GM21737 (cell line): ENCODE data around the gene KCNIP4.

Experiments
- ATAC-seq: cut with Tn5 transposase; IDR thresholded peaks from one replicate; pipeline ENCODE4 v1.9.1; 2021; ENCODE audit warnings: mild to moderate bottlenecking, moderate library complexity; ENCODE audit not compliant: unreplicated experiment

KCNIP4 gene

DNA sequence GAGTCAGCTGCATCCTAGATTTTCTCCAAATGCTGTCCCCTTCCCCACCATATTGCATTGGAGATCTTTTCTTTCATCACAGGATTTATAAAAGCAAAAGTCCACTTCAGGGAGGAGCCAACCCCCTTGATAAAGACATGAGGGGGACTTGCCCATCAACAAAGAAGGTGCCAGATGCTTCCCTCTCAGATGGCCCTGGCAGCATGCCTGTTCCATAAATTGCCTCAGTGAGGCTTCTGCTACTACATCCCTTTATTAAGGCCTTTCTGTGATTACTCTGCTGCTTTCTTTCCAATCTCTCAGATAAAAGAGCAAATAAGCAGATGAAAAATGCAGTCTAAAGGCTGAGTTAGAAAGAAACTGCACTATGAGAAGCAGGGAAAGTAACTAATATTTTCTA is 736.7 kb downstream of the KCNIP4 start:
- no peak for ATAC-seq

DNA sequence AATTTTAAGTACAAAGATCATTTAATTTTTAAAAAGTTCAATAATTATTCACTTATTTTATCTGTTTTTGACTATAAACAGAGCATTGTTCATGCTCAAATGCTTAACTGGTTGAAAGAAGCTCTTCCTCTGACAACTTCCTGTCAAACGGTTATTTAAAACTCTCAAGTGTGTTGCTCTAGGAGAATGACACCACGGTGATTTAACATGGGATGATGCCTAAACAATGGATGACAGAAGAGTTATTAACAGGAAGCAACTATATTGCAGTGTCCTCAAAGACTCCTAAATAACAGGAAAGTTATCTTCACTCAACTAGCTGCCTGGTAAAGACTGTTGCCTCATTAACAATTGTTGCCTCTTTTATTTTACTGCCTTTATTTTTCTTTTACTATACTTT is 738.7 kb downstream of the KCNIP4 start:
- no peak for ATAC-seq

DNA sequence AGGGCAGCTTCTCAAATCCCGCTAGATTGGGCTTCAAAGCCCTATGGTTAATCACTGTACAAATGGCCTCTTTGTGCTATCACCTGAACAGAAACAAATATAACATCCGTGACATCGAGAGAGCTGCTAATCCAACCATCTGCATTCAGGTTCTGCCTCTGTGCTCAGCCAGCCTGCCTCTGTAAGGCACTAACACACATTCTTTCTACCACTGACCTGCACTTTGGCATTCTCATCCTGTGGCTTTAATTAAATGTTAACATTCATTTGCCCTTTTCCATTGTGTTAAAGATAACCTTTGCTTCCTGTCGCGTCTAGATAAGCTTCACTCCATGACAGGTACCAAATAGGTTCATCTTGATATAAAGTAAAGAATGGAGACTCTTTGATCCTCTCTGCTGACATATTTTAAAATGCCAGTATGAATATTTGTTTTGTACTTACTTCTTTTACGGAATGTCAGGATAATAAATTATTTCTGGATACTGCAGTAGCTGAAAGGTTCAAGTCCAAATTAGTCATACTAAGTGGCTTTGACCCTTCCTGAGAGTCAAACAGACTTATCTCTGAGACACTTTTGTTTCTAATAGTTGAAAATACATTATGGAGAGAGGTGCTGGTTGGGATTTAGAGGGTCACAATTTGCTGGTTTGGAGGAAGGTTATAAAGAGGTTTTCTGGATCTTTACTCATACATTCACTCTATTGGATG is 742.6 kb downstream of the KCNIP4 start:
- ATAC-seq = no peak

DNA sequence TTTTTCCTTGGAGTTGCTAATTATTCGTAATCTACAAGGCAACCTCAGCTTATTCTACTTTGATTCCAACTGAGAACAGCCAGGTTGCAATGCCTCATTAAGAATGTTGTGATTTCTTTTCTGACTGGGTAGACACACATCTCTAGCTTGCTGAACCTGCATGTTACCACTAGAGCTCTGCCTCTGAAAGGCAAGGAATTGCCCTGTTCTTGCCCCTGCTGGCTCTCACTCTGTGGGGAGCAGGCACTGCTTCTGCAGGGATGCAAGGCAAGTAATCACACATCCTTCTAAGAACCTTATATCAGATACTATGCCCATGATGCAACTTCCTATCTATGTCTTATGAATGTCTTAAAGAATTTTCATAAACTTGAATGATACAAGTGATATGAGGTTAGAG is 745.2 kb downstream of the KCNIP4 start:
- no peak for ATAC-seq

DNA sequence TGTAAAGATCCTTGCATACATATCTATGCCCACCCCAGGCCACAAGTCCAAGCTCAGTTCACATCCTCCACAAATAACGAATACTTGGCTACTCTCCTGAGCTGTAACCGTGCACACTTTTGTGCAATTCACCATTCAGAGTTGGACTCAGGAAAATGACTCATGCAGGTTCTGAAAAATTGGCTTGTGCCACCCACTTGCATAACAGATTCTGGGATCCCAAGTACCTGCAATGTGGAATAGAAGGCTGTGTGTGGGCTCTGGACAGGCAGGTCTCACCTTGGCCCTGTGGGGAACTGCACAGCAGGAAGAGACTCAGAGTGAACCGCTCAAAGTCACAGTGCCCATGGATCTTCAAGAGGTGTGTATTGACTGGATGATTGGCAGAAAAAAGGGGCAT is 745.6 kb downstream of the KCNIP4 start:
- ATAC-seq = no peak

DNA sequence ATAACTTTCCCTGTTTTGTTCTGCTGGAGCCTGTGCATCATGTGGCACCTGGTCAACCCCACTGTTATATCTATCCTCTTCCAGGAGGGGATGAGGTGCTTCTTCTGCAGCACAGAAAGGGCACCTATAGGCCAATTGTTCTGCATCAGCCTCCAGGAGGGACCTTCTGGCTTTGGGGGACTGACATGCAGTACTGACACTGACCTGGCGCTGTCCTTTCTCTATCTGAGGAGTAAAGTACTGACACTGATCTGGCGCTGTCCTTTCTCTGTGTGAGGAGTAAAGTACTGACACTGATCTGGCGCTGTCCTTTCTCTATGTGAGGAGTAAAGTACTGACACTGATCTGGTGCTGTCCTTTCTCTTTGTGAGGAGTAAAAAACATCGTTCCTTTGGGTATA is 749.9 kb downstream of the KCNIP4 start:
- no peak for ATAC-seq

DNA sequence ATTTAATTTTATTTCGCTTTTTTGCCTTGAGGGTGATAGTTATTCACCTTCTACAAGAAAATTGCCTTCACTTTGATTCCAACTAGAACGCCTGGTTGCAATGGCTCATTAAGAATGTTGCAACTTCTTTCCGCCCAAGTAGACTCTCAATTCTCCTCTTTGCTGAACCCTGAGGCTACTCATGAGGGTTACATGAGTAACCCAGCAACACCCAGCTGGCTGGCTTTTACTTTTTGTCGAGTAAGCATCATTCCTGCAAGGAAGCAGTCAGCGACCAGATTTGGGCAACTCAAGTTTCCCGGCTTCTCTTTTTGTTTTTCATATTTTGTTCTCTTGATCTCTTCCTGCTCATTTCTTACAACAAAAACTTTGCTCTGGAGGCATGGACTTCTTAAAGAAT is 752.9 kb downstream of the KCNIP4 start:
- no peak for ATAC-seq

DNA sequence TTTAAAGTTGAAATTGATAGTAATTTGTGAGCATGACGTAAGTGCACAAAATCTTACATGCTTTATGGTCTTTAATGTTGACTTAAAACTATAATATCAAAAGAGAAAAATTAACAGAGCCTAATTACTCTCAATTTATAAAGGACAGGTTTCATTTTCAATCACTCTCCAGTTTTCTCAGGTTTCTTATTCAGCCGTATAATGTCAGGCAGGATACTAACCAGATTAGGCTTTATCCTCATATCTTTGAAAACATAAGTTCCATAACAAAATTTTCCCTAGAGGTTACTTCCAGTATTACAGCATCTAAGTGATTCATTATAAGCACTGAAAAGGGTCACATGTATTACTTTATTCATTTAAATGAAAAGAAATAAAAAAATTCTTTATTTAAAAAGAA is 756.2 kb downstream of the KCNIP4 start:
- ATAC-seq = no peak

DNA sequence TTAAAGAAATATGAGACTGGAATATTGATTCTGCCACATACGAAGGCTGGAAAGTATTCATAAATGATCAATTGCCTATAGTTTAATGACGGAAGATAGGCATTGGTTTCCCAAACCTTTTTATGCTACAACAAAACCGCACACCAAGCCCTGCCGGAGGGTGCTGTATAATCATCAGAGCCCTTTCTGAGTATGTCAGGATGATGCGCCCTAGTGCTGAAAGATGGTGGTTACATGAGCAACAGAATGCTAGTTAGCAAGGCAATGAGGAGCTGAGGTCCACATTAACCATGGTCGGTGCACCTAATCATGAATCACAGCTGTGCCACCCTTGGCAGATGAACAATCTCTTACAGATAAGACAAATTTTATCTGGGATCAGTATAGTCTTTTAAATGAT is 757.3 kb downstream of the KCNIP4 start:
- ATAC-seq = no peak

DNA sequence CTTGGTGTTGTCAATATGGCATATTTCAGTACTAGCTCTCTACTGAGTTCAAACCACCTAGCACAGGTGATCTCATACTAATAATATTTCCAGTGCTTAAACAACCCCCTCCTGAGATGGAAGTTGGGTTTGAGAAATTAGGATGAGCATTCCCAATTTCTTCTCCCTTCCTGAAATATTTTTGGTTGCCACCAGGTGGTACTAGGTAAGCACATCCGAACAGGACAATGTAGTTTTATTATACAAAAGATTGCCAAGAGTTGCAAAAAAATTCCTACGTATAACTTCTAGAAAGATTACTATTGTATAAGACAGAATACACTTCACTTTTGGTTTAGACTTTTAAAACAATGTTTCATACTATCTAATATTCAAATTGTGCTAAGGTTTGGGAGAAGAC is 763.8 kb downstream of the KCNIP4 start:
- ATAC-seq = no peak

DNA sequence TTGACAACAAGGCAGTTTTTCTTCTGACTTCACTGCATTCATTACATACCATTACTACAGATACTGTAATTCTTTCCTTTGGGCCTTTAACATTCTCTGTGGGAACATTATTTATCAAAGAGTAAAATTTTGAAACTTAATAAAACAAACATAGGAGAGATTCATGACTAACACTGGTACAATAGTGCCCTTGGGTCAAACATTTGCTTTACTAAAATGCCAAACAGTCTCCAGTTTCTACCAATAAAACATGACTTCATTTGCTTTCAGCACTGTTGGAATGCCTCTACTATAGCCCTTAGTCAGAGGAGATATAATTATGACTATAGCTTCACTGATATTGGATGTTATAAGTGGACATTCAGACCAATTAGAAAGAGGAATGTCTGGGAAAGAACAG is 766.9 kb downstream of the KCNIP4 start:
- no peak for ATAC-seq

DNA sequence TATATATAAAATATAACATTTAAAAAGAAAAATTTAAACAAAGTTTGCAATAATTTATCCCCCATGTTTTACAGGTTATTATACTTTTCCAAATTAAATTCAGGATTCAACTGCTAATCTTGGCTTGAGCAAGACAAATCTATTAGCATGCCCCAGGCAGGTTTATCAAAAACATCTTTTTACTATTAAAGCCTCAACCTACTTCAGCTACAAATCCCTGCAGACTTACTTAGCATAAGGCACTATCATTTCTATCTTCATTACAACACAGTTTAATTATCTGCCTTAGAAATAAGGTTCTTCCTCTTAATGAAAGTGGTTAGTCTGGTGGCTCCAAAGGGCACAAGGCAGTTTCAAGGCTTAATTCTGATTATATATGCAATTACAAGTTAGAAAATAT is 770.7 kb downstream of the KCNIP4 start:
- no peak for ATAC-seq

DNA sequence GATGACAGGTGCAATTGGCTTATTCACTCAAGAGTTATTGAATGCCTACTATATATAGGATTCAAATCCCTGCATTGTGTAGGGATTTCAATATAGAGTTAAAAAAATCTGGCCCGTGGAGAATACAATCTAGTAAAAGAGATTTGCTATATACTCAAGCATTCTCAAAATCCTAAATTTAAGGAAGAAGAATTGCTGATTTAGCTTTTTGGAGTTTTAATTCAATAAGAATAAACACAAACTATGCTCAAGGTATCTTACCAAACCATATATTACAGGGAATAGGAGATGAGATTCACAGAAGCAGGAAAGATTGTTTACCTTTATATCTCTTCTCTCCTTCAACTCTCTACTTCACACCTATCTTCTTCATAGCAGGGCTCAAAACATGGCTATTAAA is 771.5 kb downstream of the KCNIP4 start:
- no peak for ATAC-seq

DNA sequence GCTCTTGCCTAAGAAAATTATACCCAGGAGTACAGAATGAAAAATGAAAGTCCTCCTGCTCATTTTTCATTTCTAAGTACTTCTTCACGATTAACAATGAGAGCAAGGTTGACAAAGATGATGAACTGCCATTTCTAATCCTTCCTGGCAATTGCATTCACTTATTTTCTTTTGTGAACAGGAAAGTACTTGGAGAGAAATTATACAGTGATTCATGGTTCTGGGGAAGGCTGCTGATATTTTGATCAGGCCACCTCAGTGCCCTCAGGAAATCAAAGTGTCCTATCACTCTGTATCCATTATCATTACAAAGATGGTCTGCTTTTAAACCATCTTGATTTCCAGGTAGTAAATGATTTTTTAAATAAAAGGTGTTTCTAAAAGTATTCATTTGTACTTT is 780.9 kb downstream of the KCNIP4 start:
- ATAC-seq = no peak

DNA sequence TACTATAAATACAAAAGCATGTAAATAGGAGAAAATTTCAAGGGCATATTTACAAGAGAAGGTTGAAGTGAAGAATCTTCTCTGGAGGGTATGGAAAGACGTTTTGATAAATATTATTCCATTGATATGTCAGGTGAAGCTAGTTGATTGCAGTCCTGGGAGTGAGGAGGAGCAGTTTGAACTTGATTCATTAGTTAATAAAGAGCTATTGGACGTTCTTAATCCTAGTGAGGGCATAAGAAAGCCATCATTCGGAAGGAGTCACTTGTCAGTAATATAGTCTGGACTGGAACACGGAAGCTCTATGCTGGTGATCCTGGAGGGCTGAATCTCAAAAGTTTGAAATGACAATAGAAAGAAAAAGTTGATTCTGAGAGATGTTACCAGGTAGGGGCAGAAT is 793.2 kb downstream of the KCNIP4 start:
- no peak for ATAC-seq

DNA sequence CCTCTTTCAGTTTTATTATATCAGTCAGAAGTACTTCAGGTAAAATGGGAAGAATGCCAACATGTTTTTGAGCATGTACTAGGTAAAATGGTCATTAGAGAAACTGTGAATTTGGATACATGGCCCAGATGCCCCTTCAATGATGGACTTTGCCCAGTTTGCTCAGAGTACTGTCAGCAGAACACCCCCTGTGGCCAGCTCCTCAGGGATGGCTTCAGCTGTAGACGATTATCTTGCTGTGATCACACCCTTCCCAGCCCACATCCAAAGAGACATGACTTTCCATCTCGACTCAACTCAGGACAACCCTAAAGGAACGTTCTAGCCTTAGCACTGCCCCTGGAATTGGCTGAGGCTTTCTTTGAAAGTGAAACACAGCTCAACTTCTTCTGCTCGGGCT is 809.2 kb downstream of the KCNIP4 start:
- no peak for ATAC-seq

DNA sequence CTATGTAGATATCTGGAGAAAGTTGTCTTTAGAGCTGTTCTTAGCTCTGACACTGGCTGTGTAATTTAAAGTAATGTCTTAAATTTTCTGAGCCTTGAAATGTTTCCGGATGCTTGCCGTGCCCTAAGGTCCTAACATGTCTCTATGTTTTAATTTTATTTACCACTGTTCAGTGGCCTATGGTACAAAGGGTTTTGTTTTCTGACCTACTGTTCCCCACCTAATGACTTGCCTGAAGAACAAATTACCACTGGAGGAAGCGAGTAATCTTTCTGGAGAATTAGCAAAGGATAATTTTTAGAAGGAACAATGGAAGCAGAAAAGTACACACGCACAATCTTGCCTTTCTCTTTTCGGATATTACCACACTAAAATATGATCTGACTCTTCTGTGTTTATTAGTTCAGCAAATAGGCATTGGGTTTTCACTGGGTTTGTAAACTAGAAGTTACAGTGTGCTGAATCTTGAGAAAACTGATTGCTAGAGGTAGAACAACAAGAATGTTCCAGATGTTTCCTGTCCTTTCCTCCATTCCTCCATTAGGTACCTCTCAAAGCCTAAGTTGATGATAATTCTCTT is 812.4 kb downstream of the KCNIP4 start:
- ATAC-seq = no peak

DNA sequence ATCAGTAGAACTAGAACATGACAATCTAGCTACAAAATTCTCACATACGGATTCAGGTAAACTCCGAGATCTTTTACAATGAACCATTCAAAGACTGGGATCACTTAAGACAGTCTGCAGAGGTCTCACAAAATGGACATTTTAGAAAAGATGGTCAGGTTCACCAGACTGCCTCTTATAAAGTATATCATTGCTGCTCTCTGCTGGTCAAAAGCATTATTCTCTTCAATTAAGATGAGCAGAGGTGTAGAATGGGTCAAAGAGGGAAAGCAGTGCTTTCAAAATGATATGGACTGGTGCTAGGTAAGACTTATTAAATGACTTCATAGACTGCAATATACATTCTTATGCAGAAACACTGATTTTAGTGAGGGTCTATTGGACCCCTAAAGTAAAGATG is 813.6 kb downstream of the KCNIP4 start:
- ATAC-seq = no peak

DNA sequence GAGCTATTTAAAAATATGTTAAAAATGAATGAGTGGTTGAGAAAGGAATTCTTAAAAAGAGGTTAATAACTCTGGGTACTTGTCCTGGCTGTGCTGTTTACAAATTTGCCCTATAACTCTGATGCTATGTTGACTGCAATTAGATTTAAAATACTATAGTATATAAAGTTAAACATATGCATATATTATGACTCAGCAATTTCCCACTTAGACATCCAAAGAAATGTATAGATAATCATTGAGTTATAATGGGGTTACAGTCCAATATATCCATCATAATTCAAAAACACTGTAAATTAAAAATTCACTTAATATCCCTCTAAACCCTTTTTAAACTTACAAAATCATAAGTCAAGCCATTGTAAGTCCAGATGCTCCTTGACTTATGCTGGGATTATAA is 818.0 kb downstream of the KCNIP4 start:
- ATAC-seq = no peak

DNA sequence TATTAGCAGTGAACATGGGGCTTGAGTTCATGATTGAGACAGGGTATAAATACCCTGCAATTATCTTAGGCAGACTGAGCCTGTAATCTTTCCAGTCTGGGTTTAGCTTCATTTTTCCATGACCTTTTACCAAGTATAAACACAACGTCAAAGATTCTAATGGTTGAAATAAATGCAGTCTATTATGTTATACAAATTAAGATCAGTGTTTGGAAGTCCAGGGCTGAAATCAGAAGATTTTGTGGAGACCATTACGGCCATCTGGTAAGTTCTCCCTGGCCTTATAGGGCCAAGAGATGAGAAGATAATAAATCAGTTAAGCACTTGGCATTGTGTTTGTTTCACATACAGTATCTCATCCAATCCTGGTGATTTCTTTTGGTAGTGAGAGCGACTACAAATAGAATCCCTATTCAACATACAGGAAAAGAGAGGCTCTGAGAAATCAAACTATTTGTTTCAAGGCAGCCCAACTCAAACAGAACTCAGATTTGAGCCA is 822.5 kb downstream of the KCNIP4 start:
- ATAC-seq = no peak

DNA sequence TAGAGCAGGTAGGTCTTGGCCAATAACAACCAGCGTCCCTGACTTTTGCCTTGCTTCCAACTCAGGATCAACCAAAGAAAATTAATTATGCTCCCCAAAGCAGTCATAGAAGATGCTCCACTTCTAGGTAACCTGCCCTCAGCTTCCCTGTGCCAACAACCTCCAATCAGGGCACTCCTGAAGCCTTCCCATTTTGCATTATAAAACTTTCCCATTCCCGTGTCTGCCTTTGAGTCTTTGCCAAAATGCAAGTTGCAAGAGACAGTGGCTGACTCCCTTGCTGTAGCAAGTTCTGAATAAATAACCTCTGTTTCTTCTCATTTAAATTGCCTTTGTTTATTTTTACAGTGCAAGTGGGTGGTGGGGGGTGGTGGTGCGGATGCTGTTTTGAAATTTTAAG is 830.3 kb downstream of the KCNIP4 start:
- ATAC-seq = no peak

DNA sequence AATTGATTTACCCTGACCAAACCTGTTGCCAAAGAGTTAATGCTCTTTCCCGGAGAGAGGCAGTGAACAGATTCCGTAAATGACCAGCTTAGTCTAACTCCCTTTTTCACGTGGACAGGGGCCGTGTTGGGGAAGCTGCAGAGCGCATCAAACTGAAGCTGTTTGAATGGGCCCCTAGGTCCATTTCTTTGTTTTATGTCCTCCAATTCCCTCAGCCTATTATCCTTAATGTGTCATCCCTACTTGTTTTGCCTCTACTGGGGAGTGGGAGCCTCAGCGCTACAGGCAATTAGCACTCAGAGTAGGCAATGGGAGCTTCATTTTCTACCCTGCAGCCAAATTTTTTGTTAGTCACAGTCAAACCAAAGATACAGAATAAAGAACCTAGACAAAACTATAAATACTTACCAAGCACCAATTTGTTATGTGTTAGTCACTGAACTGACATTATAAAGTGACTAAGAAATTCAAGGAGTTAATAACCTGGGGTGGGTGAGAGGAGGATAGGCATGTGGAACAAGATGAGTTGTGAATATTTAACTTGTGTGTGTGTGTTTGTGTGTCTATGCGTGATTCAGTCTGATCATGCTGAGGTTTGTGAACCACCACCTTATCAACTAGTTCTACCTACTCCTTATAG is 830.9 kb downstream of the KCNIP4 start:
- ATAC-seq = no peak
